Measurements from ENCODE around the gene BOD1L1.

The BOD1L1 gene

DNA sequence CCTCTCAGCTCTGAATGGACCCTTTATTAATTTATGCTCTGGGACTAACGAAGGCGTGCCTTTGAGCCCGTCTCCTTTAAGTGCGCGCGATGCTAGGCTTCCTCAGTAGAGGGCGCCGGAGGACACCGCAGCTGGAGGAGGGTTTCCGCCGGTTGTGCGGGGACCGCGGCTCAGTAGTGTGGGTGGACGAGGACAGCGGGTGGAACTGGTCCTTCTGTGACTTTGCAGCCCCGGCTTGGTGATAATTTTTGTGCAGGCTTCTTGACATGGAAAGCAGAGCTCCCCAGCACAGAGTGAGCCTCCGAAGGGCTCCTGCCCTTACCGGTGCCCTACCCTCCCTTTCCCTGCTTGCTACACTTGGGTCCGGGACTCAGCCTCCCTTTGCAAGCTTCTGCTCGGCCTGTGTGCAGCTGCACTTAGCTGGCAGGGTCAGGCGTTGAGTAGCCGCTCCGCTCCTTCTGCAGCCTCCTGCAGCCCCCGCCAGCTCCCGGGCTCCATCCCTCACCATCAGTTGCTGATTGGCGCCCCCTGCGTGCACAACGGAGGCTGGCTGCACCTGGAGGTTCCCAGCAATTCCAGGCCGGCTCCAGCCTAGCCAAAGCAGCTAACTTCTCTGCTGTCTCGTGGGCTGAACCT, 26.8 kb upstream of the BOD1L1 start:
- no CpG with 5 or more reads among the region's 31 CpGs for WGBS, 2 donors (ENCODE audit: extremely low coverage in 2 of 2, insufficient read length in 2 of 2, insufficient replicate concordance in 1 of 2)
- Histone ChIP-seq H4K8ac (ENCODE audit: low read depth, low read length) (no peak overlapping the region), H3K27ac (replicated peaks; ENCODE audit: low read length) (peak overlapping the region; percentile 63)

DNA sequence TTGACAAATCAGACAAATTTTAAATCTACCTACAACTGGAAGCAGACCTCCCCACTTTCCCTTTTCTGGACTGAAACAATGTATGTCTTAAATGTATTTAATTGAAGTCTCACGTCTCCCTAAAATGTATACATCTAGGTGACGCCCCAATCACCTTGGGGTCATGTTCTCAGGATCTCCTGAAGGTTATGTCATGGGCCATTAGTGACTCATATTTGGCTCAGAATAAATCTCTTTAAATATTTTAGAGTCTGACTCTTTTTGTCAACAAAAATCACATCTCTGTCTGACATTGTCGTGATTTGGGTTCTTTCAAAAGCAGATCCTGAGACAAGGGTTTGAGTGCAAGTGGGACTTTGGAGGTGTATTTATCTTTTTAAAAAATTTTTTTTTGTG, 26.2 kb upstream of the BOD1L1 start:
- no peak overlapping the region for H4K8ac ChIP-seq (ENCODE audit: low read depth, low read length)
- H3K4me2 ChIP-seq (ENCODE audit: insufficient read depth, low read length, poor library complexity, severe bottlenecking) = no peak overlapping the region
- H2BK12ac ChIP-seq (ENCODE audit: low read length) = no peak overlapping the region
- WGBS, 2 donors (ENCODE audit: extremely low coverage in 2 of 2, insufficient read length in 2 of 2, insufficient replicate concordance in 1 of 2) = no CpG with 5 or more reads among the region's 3 CpGs
- no peaks in the 10 kb centered on the region for H3K9me3 ChIP-seq (replicated peaks in 1 of 2; ENCODE audit: control insufficient read depth in 2 of 2, insufficient read depth in 1 of 2, low read depth in 1 of 2, low read length in 2 of 2)
- H3K9ac ChIP-seq (ENCODE audit: low read depth, low read length, poor library complexity) = no peak overlapping the region
- H2BK120ac ChIP-seq (ENCODE audit: low read depth, low read length) = no peak overlapping the region
- no peaks in the 10 kb centered on the region for H3K79me1 ChIP-seq (ENCODE audit: low read depth, low read length)
- peaks cover 0 to 8% of the 10 kb centered on the region in 2 donors for H3K4me1 ChIP-seq (ENCODE audit: control insufficient read depth in 2 of 2, insufficient read depth in 1 of 2, low read depth in 1 of 2, low read length in 2 of 2)
- H3K36me3 ChIP-seq (replicated peaks in 1 of 2; ENCODE audit: control insufficient read depth in 2 of 2, insufficient read depth in 2 of 2, low read length in 2 of 2) = no peaks in the 10 kb centered on the region
- no peak overlapping the region for H2AK5ac ChIP-seq (ENCODE audit: low read depth, low read length)
- H3K4me3 ChIP-seq (ENCODE audit: low read length in 2 of 2) = no peak overlapping the region
- H3K4ac ChIP-seq (ENCODE audit: low read length) = no peak overlapping the region
- no peak overlapping the region for H4K91ac ChIP-seq (ENCODE audit: low read depth, low read length, poor library complexity)
- H3K27ac ChIP-seq (replicated peaks; ENCODE audit: low read length) = no peak overlapping the region
- DNase-seq (ENCODE audit: low spot score) = no peak
- H3K18ac ChIP-seq (ENCODE audit: low read length) = no peak overlapping the region
- H3K23ac ChIP-seq (ENCODE audit: low read depth, low read length, poor library complexity) = no peak overlapping the region
- H3K14ac ChIP-seq (ENCODE audit: low read length) = no peak overlapping the region
- H2BK15ac ChIP-seq (ENCODE audit: low read length) = no peak overlapping the region
- no peaks in the 10 kb centered on the region for H3K27me3 ChIP-seq (ENCODE audit: control insufficient read depth in 3 of 3, insufficient read depth in 3 of 3, low read depth in 1 of 3, low read length in 3 of 3)
- H2AFZ ChIP-seq (ENCODE audit: low read length) = peak overlapping the region; percentile 95
- no peak overlapping the region for H2BK5ac ChIP-seq (ENCODE audit: low read length)

More for the DNA sequence above, 26.8 kb upstream of the BOD1L1 start:
- H2BK12ac ChIP-seq (ENCODE audit: low read length) = no peak overlapping the region
- H4K91ac ChIP-seq (ENCODE audit: low read depth, low read length, poor library complexity) = no peak overlapping the region
- H3K9me3 ChIP-seq (replicated peaks in 1 of 2; ENCODE audit: control insufficient read depth in 2 of 2, insufficient read depth in 1 of 2, low read depth in 1 of 2, low read length in 2 of 2) = no peaks in the 10 kb centered on the region
- H3K18ac ChIP-seq (ENCODE audit: low read length) = peak overlapping the region; percentile 93
- H3K4me1 ChIP-seq (ENCODE audit: control insufficient read depth in 2 of 2, insufficient read depth in 1 of 2, low read depth in 1 of 2, low read length in 2 of 2) = peaks cover 0 to 8% of the 10 kb centered on the region in 2 donors
- peak overlapping the region; percentile 58 to 84 for H3K4me3 ChIP-seq (ENCODE audit: low read length in 2 of 2)
- H3K23ac ChIP-seq (ENCODE audit: low read depth, low read length, poor library complexity) = peak overlapping the region; percentile 11
- H2AK5ac ChIP-seq (ENCODE audit: low read depth, low read length) = no peak overlapping the region
- H3K4ac ChIP-seq (ENCODE audit: low read length) = no peak overlapping the region
- DNase-seq (ENCODE audit: low spot score) = peak; percentile 70
- H3K36me3 ChIP-seq (replicated peaks in 1 of 2; ENCODE audit: control insufficient read depth in 2 of 2, insufficient read depth in 2 of 2, low read length in 2 of 2) = no peaks in the 10 kb centered on the region
- H3K9ac ChIP-seq (ENCODE audit: low read depth, low read length, poor library complexity) = peak overlapping the region; percentile 65
- H2BK15ac ChIP-seq (ENCODE audit: low read length) = no peak overlapping the region
- H3K79me1 ChIP-seq (ENCODE audit: low read depth, low read length) = no peaks in the 10 kb centered on the region
- H3K14ac ChIP-seq (ENCODE audit: low read length) = no peak overlapping the region
- H3K4me2 ChIP-seq (ENCODE audit: insufficient read depth, low read length, poor library complexity, severe bottlenecking) = peak overlapping the region; percentile 77
- no peak overlapping the region for H2BK120ac ChIP-seq (ENCODE audit: low read depth, low read length)
- no peaks in the 10 kb centered on the region for H3K27me3 ChIP-seq (ENCODE audit: control insufficient read depth in 3 of 3, insufficient read depth in 3 of 3, low read depth in 1 of 3, low read length in 3 of 3)
- H2BK5ac ChIP-seq (ENCODE audit: low read length) = peak overlapping the region; percentile 72
- H2AFZ ChIP-seq (ENCODE audit: low read length) = peak overlapping the region; percentile 95

DNA sequence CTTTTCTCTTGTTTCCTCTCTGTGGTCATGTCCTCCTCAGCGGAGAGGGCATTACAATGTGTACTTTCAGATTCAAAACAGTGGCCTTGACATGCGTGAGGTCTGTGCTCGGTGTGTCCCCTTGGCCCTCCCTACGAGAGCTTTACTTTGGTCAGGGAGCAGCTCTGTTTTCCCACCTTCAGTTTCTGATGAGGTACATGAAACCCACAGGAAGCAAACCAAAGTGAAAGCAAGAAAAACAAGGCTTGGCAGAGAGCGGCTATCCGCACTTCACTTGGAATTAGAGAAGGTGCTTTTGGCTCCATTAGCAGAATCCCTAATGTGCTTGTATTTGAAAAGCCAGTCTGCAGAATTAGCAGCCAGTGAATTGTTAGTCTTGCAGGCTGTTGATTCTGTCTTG, 19.5 kb upstream of the BOD1L1 start:
- Histone ChIP-seq H3K4me3 (ENCODE audit: low read length in 2 of 2) (no peak overlapping the region), H3K27me3 (ENCODE audit: control insufficient read depth in 3 of 3, insufficient read depth in 3 of 3, low read depth in 1 of 3, low read length in 3 of 3) (no peaks in the 10 kb centered on the region), H3K9ac (ENCODE audit: low read depth, low read length, poor library complexity) (no peak overlapping the region), H3K4me2 (ENCODE audit: insufficient read depth, low read length, poor library complexity, severe bottlenecking) (no peak overlapping the region), H2BK5ac (ENCODE audit: low read length) (no peak overlapping the region), H4K91ac (ENCODE audit: low read depth, low read length, poor library complexity) (no peak overlapping the region), H2BK15ac (ENCODE audit: low read length) (no peak overlapping the region), H3K14ac (ENCODE audit: low read length) (no peak overlapping the region), H3K4ac (ENCODE audit: low read length) (no peak overlapping the region), H2AFZ (ENCODE audit: low read length) (peak overlapping the region; percentile 88), H3K4me1 (ENCODE audit: control insufficient read depth in 2 of 2, insufficient read depth in 1 of 2, low read depth in 1 of 2, low read length in 2 of 2) (peaks cover 0 to 3% of the 10 kb centered on the region in 2 donors), H3K9me3 (replicated peaks in 1 of 2; ENCODE audit: control insufficient read depth in 2 of 2, insufficient read depth in 1 of 2, low read depth in 1 of 2, low read length in 2 of 2) (no peaks in the 10 kb centered on the region), H2BK120ac (ENCODE audit: low read depth, low read length) (no peak overlapping the region), H3K79me1 (ENCODE audit: low read depth, low read length) (no peaks in the 10 kb centered on the region), H2BK12ac (ENCODE audit: low read length) (no peak overlapping the region), H3K36me3 (replicated peaks in 1 of 2; ENCODE audit: control insufficient read depth in 2 of 2, insufficient read depth in 2 of 2, low read length in 2 of 2) (no peaks in the 10 kb centered on the region), H3K18ac (ENCODE audit: low read length) (no peak overlapping the region), H4K8ac (ENCODE audit: low read depth, low read length) (no peak overlapping the region), H3K23ac (ENCODE audit: low read depth, low read length, poor library complexity) (no peak overlapping the region), H2AK5ac (ENCODE audit: low read depth, low read length) (no peak overlapping the region), H3K27ac (replicated peaks; ENCODE audit: low read length) (no peak overlapping the region)
- no CpG with 5 or more reads among the region's 6 CpGs for WGBS, 2 donors (ENCODE audit: extremely low coverage in 2 of 2, insufficient read length in 2 of 2, insufficient replicate concordance in 1 of 2)
- no peak for DNase-seq (ENCODE audit: low spot score)

DNA sequence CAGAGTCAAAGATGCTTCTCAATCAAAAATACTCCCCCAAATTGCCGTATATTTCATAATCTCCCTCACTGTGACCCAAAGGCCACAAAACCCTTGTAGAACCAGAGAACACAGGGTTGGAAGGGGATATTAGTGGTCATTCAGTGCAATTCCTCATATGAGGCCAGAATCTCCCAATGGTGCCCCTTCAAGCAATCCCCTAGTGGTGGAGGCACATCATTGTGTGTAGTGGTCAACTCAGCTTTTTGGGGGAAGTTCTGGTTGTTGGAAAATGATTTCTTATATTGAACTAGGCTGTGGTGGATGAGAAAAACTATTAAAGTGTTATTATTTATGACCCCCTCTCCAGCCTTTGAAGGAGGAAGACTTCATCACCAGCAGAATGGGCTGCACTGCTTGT, 17.6 kb upstream of the BOD1L1 start:
- Histone ChIP-seq H3K27ac (replicated peaks; ENCODE audit: low read length) (no peak overlapping the region), H3K79me1 (ENCODE audit: low read depth, low read length) (no peaks in the 10 kb centered on the region), H3K9ac (ENCODE audit: low read depth, low read length, poor library complexity) (no peak overlapping the region), H3K27me3 (ENCODE audit: control insufficient read depth in 3 of 3, insufficient read depth in 3 of 3, low read depth in 1 of 3, low read length in 3 of 3) (no peaks in the 10 kb centered on the region), H4K91ac (ENCODE audit: low read depth, low read length, poor library complexity) (no peak overlapping the region), H3K23ac (ENCODE audit: low read depth, low read length, poor library complexity) (no peak overlapping the region), H2AFZ (ENCODE audit: low read length) (no peak overlapping the region), H2AK5ac (ENCODE audit: low read depth, low read length) (no peak overlapping the region), H2BK5ac (ENCODE audit: low read length) (no peak overlapping the region), H3K18ac (ENCODE audit: low read length) (no peak overlapping the region), H2BK120ac (ENCODE audit: low read depth, low read length) (no peak overlapping the region), H3K14ac (ENCODE audit: low read length) (no peak overlapping the region), H3K9me3 (replicated peaks in 1 of 2; ENCODE audit: control insufficient read depth in 2 of 2, insufficient read depth in 1 of 2, low read depth in 1 of 2, low read length in 2 of 2) (no peaks in the 10 kb centered on the region), H3K4me2 (ENCODE audit: insufficient read depth, low read length, poor library complexity, severe bottlenecking) (no peak overlapping the region), H2BK15ac (ENCODE audit: low read length) (no peak overlapping the region), H3K4me1 (ENCODE audit: control insufficient read depth in 2 of 2, insufficient read depth in 1 of 2, low read depth in 1 of 2, low read length in 2 of 2) (peaks cover 0 to 17% of the 10 kb centered on the region in 2 donors), H3K36me3 (replicated peaks in 1 of 2; ENCODE audit: control insufficient read depth in 2 of 2, insufficient read depth in 2 of 2, low read length in 2 of 2) (no peaks in the 10 kb centered on the region), H4K8ac (ENCODE audit: low read depth, low read length) (no peak overlapping the region), H2BK12ac (ENCODE audit: low read length) (no peak overlapping the region), H3K4me3 (ENCODE audit: low read length in 2 of 2) (no peak overlapping the region), H3K4ac (ENCODE audit: low read length) (no peak overlapping the region)
- no peak for DNase-seq (ENCODE audit: low spot score)
- WGBS, 2 donors (ENCODE audit: extremely low coverage in 2 of 2, insufficient read length in 2 of 2, insufficient replicate concordance in 1 of 2) = no CpG with 5 or more reads among the region's 1 CpG

Data from neuronal stem cell (in vitro differentiated cells).